ENCODE data around the gene EXOSC10.

GRCh38 chr1:11142618-11143391, 43.1 kb upstream of the EXOSC10 start:
- TF ChIP-seq CTCF (IDR thresholded peaks at IDR 0.05; ENCODE audit: low read depth, low read length) = no peak
- TF ChIP-seq POLR2A (IDR thresholded peaks at IDR 0.05; ENCODE audit: extremely low read depth, insufficient read length) = no peak

Measured in NB4 (cell line).